Measurements from ENCODE around the gene PIAS2.

GRCh38 chr18:46958209-46958608, 40.9 kb upstream of the PIAS2 start:
- TF ChIP-seq TAF1 (IDR thresholded peaks at IDR 0.05; ENCODE audit: low read depth) (no peak), EP300 (IDR thresholded peaks at IDR 0.05; ENCODE audit: borderline replicate concordance) (no peak), NFIC (IDR thresholded peaks at IDR 0.05) (no peak), YY1 (IDR thresholded peaks at IDR 0.05; ENCODE audit: low read depth) (no peak), CREB1 (IDR thresholded peaks at IDR 0.05; ENCODE audit: low read depth) (no peak), RAD21 (IDR thresholded peaks at IDR 0.05; ENCODE audit: low read depth) (no peak), TEAD4 (IDR thresholded peaks at IDR 0.05) (no peak), TCF12 (IDR thresholded peaks at IDR 0.05; ENCODE audit: low read depth) (no peak), EGR1 (IDR thresholded peaks at IDR 0.05) (no peak), ZBTB7A (IDR thresholded peaks at IDR 0.05; ENCODE audit: low read depth) (no peak), CEBPB (IDR thresholded peaks at IDR 0.05) (no peak), MAX (IDR thresholded peaks at IDR 0.05) (no peak)
- TF ChIP-seq, protein P1, sequence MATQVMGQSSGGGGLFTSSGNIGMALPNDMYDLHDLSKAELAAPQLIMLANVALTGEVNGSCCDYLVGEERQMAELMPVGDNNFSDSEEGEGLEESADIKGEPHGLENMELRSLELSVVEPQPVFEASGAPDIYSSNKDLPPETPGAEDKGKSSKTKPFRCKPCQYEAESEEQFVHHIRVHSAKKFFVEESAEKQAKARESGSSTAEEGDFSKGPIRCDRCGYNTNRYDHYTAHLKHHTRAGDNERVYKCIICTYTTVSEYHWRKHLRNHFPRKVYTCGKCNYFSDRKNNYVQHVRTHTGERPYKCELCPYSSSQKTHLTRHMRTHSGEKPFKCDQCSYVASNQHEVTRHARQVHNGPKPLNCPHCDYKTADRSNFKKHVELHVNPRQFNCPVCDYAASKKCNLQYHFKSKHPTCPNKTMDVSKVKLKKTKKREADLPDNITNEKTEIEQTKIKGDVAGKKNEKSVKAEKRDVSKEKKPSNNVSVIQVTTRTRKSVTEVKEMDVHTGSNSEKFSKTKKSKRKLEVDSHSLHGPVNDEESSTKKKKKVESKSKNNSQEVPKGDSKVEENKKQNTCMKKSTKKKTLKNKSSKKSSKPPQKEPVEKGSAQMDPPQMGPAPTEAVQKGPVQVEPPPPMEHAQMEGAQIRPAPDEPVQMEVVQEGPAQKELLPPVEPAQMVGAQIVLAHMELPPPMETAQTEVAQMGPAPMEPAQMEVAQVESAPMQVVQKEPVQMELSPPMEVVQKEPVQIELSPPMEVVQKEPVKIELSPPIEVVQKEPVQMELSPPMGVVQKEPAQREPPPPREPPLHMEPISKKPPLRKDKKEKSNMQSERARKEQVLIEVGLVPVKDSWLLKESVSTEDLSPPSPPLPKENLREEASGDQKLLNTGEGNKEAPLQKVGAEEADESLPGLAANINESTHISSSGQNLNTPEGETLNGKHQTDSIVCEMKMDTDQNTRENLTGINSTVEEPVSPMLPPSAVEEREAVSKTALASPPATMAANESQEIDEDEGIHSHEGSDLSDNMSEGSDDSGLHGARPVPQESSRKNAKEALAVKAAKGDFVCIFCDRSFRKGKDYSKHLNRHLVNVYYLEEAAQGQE (IDR thresholded peaks at IDR 0.05; ENCODE audit: low read depth), result no peak
- TF ChIP-seq, protein P2, sequence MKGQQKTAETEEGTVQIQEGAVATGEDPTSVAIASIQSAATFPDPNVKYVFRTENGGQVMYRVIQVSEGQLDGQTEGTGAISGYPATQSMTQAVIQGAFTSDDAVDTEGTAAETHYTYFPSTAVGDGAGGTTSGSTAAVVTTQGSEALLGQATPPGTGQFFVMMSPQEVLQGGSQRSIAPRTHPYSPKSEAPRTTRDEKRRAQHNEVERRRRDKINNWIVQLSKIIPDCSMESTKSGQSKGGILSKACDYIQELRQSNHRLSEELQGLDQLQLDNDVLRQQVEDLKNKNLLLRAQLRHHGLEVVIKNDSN (IDR thresholded peaks at IDR 0.05), result no peak

Measured in Ishikawa (cell line).